ENCODE measurements around the gene KRTAP10-5.
"Not testable (repeated sequence)": the region's sequence is repeated elsewhere in the genome, so short reads cannot be mapped to it uniquely, and the experiment has no call there.

KRTAP10-5 gene, protein sequence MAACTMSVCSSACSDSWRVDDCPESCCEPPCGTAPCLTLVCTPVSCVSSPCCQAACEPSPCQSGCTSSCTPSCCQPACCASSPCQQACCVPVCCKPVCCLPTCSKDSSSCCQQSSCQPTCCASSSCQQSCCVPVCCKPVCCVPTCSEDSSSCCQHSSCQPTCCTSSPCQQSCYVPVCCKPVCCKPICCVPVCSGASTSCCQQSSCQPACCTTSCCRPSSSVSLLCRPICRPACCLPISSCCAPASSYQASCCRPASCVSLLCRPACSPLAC

GRCh38 chr21:44580231-44580821 is at the start of gene KRTAP10-5:
KRTAP10-5 (minus strand) TSS chr21:44580604; CDS start chr21:44580578, 26 bp downstream.
- DNase-seq (ENCODE audit: low read depth in 4 of 4, low spot score in 1 of 4) = not testable (repeated sequence)

DNA sequence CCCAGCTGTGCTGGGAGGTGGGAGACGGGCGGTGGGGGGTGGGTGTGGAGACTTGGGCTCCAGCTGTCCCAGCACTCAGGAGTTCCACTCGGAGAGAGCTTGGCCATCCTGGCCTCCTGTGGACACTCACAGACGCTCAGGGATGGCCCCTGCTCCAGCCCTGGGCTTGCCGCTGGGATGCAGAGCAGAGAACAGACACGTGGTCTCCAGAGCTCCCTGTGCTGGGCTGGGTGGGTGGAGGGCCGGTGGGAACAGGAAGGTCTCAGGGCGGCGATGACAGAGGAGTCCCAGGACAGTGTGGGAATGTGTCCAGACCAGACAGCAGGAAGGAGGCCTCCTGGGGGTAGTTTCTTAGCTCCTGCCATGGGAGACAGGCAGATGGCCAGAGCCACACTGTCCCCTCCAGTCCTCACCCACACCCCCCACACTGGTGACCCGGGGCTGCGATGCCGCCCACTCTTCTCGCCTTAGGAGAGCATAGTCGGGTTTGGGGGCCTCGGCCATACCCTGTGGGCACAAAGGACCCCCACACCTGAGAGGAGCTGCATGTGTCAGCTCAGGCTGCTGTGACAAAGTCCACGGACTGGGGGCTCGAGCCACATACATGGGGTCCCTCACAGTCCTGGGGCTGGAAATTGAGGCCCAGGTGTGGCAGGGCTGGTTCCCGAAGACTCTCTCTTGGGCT is 48.4 kb upstream of the KRTAP10-5 start:
- no peak for DNase-seq (ENCODE audit: low read depth in 4 of 4, low spot score in 1 of 4)

DNA sequence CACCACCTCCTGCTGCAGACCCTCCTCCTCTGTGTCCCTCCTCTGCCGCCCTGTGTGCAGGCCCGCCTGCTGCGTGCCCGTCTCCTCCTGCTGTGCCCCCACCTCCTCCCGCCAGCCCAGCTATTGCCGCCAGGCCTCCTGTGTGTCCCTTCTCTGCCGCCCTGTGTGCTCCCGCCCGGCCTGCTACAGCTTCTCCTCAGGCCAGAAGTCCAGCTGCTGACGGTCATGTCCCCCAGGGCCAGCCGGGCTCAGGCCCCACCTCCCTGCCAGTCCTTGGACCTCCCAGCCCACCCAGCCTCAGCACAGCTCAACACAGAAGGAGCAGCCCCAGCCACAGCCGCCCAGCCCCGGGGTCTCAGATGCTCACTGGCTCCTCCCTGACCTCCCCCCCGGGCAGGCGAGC is 47.4 kb upstream of the KRTAP10-5 start:
- not testable (repeated sequence) for DNase-seq (ENCODE audit: low read depth in 4 of 4, low spot score in 1 of 4)

- DNase-seq (ENCODE audit: low read depth in 4 of 4, low spot score in 1 of 4) = not testable (repeated sequence)
Measured at GRCh38 chr21:44627181-44627822, 46.9 kb upstream of the KRTAP10-5 start.

- DNase-seq (ENCODE audit: low read depth in 4 of 4, low spot score in 1 of 4) = no peak
Measured at GRCh38 chr21:44626673-44627143, 46.3 kb upstream of the KRTAP10-5 start, which contains the start of gene KRTAP10-9. KRTAP10-9 (plus strand) TSS chr21:44627093; CDS start chr21:44627172, 79 bp downstream.

GRCh38 chr21:44626262-44626661 is 45.9 kb upstream of the KRTAP10-5 start:
- no peak for DNase-seq (ENCODE audit: low read depth in 4 of 4, low spot score in 1 of 4)

GRCh38 chr21:44625756-44626155 is 45.4 kb upstream of the KRTAP10-5 start:
- no peak for DNase-seq (ENCODE audit: low read depth in 4 of 4, low spot score in 1 of 4)

DNA sequence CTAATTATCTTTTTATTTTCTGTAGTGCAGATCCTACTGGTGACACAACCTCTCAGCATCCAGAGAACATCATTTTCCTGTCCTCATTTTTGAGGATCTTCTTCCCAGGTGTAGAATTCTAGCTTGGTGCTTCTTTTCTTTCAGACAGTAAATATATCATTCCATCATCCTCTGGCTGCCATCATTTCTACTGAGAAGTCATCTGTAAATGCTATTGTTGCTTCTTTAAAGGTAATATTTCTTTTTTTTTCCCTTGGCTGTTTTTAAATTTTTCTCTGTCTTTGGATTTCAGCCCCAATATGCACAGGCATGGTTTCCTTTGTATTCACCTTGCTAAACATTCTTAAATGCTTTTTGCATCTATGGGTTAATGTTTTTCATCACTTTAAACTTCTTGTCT is 43.2 kb upstream of the KRTAP10-5 start:
- DNase-seq (ENCODE audit: low read depth in 4 of 4, low spot score in 1 of 4) = no peak

DNA sequence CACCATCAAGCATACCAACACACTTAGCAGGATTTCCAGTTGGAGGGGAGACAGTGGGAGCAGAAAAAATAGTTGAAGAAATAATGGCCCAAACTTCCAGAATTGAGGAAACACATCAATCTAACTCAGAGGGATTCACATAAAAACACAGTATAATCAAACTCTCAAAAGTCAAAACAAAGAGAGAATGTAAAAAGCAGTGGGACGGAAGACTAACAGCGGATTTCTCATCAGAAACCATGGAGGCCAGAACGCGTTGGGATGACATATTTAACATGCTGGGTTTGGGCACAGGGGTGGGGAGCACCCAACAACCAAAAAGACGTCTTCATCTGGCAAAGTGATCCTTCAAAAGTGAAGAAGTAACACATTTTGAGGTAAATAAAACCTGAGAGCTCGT is 39.5 kb upstream of the KRTAP10-5 start:
- DNase-seq (ENCODE audit: low read depth in 4 of 4, low spot score in 1 of 4) = no peak

- DNase-seq (ENCODE audit: low read depth in 4 of 4, low spot score in 1 of 4) = peak; percentile 10 to 29 (median 21)
Measured at GRCh38 chr21:44618909-44619308, 38.5 kb upstream of the KRTAP10-5 start.

DNA sequence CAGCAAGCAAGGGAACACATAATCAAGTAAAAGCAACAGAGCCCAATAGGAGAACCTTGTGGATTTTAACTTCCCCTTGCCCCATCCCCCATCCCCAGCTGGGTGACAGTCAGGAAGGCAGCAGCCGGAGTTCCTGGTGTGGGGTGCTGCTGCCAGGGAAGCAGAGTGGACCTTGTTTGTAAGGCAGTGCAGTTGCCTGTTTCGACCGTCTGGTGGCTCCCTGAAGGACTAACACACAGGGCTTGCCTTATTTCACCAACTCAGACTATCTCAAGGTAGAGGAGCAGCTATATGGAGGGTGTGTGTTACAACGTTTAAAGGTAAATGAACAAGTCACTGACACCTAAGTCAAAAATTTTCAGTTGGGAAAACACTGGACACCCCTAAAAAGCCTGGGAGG is 38.1 kb upstream of the KRTAP10-5 start:
- no peak for DNase-seq (ENCODE audit: low read depth in 4 of 4, low spot score in 1 of 4)

- DNase-seq (ENCODE audit: low read depth in 4 of 4, low spot score in 1 of 4) = no peak
Measured at GRCh38 chr21:44617071-44617501, 36.7 kb upstream of the KRTAP10-5 start.

DNA sequence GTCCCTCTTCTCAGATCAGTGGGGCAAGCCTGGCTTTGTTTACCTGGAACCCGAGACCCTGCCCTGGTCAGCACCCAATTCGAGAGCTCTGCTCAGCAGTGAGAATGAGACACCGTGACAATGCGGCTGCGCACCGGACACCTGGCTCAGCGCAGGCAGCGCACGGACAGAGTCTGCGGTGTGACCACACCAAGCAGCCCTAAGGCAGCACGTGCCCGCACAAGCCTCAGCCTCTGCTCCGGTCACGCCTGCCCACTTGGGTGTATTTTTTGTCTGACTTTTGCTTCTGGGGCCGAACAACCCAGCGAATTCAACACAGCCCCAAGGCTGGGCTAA is 36.2 kb upstream of the KRTAP10-5 start:
- DNase-seq (ENCODE audit: low read depth in 4 of 4, low spot score in 1 of 4) = no peak

GRCh38 chr21:44615911-44616590 is 35.6 kb upstream of the KRTAP10-5 start:
- DNase-seq (ENCODE audit: low read depth in 4 of 4, low spot score in 1 of 4) = no peak

DNA sequence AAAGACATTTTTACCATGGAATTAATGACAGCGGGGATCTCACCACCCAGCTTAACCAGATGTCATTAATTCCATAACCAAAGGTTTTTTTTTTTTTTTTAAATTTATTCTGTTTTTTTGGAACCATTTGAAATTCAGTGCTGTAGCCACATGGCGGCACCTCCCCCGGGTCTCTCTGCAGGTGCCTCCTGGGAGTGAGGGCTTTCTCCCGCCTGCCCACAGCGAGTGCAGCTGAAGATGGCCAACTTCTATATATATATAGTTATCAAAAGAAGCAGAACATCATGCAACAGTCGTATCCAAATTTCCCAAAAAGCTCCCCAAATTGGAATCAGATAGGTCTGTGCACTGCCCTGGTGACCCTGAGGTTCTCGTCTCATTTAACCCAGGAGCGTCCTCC is 35.1 kb upstream of the KRTAP10-5 start:
- DNase-seq (ENCODE audit: low read depth in 4 of 4, low spot score in 1 of 4) = no peak

- DNase-seq (ENCODE audit: low read depth in 4 of 4, low spot score in 1 of 4) = no peak
Measured at GRCh38 chr21:44614961-44615391, 34.6 kb upstream of the KRTAP10-5 start.

DNA sequence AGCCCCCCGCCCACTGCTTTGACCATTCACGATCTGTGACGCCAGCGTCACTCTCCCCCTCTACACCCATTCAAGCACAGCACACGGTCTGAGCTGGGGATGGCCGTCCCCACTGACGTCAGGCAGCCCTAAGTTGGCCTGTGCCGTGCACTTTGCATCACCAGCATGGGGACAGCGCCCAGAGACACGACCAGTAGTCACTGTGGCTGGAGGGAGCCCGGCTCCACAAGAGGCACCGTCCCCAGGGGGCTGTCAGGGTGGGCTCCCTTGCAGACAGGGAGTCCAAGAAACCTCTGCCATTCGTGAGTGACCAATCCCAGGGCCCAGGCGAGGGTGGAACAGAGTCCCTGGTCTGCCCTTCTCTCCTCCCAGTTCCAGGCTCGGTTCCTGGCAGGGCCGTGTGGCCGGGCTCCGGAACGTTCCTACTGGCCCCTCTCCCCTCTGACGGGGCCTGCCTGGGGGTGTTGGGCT is 33.8 kb upstream of the KRTAP10-5 start:
- no peak for DNase-seq (ENCODE audit: low read depth in 4 of 4, low spot score in 1 of 4)

GRCh38 chr21:44613386-44614155 is 33.2 kb upstream of the KRTAP10-5 start:
- DNase-seq (ENCODE audit: low read depth in 4 of 4, low spot score in 1 of 4) = no peak

- DNase-seq (ENCODE audit: low read depth in 4 of 4, low spot score in 1 of 4) = no peak
Measured at GRCh38 chr21:44612669-44613229, 32.3 kb upstream of the KRTAP10-5 start.

GRCh38 chr21:44612029-44612486 is 31.7 kb upstream of the KRTAP10-5 start, which contains the start of gene KRTAP10-8:
KRTAP10-8 (plus strand) TSS chr21:44612079; CDS start chr21:44612101, 22 bp downstream.
- DNase-seq (ENCODE audit: low read depth in 4 of 4, low spot score in 1 of 4) = no peak

Data from stimulated activated CD4-positive, alpha-beta T cell treated with anti-CD3 and anti-CD28 coated beads, Interleukin-1b, Interleukin-23, amount 100 ng/mL, for 24 hours (primary cell).